CD4-positive, alpha-beta T cell treated with Interleukin-17A for 1 hour (primary cell): ENCODE measurements around the gene MAN1A2.

ENCODE experiments used
- DNase-seq: peaks from one replicate; pipeline ENCODE4 v3.0.0-alpha.2; 2020

Gene MAN1A2

DNA sequence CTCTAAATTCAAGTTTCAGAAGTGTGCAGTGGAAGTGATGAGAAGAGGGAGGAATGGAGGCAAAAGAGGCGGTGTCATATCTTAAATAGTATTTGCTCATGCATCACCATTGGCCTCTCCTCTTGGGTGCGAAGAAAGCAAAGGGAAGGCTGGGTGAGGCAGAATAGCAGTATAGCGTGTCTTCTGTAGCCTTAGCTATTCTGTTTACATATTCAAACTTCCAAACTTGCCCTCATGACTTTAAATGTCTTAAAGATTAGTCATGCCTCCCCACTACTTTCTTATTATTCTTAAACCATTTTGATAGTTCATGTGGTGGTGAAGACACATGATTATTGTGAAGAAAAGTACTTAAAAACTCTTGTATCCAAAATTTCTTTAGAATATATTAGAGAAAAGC, 134.0 kb downstream of the MAN1A2 start:
- no peak for DNase-seq

DNA sequence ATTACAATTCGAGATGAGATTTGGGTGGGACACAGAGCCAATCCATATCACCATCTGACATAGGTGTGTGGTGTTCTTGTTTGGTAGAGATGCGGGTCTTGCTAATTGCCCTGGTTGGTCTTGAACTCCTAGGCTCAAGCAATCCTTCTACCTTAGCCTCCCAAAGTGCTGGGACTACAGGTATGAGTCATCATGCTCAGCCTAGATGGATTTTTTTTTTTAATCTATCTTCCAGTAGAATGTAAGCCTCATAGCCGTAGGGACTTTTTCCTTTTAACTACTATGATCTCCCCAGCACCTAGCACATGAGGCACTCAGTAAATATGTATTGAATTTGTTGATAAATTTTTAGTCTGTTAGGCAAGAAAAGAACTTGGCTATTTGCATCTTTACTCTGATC, 144.0 kb downstream of the MAN1A2 start:
- no peak for DNase-seq

DNA sequence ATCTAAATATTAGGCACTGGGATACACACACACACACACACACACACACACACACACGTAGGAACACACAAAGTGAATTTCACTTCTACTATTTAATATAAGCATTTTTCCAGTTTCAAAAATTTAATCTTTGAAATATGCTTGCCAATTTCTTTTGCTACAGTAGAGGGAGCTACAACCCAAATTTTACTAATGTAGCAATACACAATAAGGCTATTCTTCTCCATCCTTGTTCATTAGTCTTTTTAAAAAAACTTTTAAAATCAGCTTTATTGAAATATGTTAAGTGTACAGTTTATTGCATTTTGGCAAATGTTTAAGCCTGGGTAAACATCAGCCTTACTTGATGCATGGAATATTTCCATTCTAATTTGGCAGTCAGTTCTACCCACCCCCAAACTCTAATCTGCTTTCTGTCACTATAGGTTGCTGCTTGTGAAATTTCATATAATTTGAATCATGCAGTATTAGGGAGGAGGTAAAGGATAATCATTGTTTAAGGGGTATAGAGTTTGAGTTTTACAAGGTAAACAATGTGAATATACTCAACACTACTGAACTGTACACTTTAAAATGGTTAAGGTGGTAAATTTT, 145.6 kb downstream of the MAN1A2 start:
- peak; percentile 43 for DNase-seq

DNA sequence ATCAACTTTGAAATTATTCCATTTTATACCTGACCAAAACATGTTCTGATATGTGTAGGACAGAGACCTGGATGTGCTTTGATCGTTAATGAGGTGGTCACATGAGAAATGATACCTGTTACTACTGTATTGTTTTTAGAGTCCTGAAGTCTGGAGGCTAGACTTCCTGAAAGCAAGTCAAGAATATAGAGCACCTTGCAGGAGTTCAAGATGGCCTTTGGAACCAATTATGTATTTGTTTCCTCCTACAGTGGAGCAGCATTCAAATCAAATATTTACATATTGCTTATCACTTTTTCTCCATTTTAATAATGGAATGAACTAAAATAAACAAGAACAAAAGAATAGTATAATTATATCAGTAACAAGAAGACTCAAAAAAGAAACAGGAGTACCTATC, 155.9 kb downstream of the MAN1A2 start:
- DNase-seq = no peak

DNA sequence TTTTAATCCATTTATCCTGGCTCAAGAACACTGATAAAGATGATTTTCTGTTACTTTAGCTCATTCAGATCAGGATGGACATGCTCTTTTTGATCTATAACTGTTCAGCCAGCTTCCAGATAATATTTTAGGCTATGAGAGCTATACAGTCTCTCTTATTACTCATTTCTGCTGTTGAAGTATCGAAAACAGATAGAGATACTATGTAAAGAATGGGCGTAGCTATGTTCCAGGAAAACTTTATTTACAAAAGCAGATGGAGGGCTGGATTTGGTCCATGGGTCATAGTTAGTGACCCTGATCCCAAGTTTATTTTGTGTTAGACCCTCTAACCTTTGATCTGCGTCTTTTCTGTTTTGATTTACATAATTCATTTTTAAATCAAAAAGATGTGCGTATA, 159.8 kb downstream of the MAN1A2 start:
- no peak for DNase-seq

DNA sequence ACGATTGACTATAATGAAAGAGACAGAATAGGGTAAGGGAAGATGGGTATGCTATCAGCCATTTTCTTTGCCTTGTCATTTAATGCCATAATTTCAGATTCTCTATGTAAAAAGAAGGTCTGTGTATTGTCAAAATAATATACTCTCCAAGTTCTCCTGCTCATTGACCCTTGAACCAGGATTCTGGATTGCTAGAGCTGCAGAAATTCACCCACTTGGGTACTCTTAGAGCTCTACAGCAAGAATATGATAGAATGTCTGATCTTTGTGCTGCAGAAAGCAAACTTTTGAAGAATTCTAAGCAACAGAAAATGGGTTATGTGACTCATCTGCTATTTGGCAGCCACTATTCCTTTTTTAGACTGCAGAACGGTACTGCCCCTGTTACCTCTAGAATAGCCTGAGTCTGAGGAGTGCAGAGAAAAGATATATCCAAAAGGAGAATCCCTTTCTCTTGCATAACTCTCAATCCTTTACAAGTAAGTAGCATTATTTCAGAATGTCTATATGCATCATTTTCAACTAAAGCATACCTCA, 160.4 kb downstream of the MAN1A2 start:
- DNase-seq = no peak

DNA sequence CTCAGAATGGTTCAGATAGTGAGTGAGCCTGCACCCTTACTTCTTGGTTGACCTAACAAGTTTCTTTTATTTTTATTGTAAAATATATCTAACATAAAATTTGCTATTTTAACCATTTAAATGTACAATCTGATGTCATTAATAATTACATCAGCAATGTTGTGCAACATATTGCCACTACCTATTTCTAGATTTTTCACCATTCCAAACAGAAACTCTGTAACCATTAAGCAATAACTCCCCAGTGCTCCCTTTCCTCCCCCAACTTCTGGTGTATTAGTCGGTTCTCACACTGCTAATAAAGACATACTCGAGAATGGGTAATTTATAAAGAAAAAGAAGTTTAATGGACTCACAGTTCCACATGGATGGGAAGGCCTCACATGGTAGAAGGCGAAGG, 162.4 kb downstream of the MAN1A2 start:
- DNase-seq = no peak

DNA sequence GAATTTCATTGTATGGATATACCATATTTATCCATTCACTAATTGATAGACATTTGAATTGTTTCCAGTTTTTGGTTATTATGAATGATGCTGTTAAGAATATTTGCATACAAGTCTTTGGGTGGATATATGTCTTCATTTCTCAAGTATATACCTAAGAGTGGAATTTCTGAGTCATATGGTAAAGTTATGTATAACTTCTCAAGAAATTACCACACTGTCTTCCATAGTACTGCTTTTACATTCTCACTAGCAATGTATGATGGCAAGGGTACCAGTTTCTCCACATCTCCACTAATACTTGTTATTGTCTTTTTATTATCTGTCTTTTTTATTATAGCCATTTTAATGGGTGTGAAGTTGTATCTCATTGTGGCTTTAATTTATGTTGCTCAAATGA, 164.0 kb downstream of the MAN1A2 start:
- DNase-seq = no peak

DNA sequence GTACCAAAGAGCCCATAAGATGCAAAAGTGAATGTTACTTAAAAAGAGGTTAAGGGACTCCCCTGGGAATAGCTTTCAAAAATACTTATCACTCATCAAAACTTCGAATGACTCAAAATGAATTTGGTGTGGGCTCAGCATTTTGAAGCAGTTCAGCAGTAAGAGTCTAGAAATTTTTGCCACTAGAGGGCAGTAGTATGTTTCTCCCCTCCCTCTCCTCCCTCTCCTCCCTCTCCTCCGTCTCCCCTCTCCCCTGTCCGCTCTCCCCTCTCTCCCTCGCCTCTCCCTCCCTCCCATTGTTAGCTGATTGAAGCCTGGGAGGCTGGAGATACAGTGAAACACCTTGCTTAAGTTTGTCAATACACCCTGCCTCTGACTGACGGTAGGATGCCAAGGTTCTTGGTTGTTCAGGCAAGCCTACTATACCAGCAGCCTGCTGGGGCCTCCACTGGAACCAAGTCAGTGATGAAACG, 167.8 kb downstream of the MAN1A2 start:
- peak; percentile 77 for DNase-seq

DNA sequence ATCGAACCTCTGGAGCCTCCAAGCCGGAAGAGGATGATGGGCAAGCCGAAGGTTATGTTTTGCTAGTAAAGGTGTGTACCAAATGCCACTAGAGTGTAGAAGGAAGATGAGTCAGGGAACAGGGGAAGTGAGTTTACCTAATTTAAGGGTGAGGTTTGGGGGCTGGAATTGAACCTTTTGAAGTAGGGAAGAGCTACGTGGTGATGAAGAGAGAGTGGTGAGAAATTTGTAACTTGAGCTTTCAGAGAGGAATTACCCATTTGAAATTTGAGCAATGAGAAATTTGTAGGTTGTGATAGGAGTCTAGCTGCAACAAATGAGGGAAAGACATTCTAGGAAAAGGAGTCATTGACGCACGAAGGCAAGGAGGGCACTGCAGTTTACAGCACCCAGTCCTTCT, 168.6 kb downstream of the MAN1A2 start:
- DNase-seq = no peak

DNA sequence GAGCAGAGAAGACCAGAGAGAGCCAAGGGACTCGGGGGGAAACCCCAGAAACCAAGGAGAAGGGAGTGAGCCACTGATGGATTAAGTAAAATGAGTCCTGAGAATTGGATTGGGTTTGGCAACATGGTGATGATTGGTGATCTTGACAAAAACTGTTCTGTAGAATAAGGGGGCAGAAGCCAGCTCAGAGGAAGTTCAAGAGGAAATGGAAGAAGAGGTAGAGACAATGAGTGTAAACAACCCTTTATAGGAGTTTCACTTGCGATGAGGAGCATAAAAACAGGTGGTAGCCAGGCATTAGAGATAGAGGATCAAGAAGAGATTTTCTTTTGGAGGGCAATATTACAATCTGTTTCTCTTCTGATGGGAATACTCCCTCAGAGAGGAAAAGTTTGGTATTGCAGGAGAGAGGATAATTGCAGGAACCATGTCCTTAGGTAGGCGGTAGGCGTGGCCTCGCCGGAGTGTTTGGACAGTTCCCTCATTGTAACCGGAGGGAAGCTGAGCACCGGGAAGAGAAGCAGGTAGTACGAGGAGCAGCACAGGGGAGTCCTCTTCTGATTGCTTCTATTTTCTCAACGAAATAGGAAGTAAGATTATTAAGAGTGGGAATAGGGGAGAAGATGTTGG, 170.2 kb downstream of the MAN1A2 start:
- DNase-seq = no peak

DNA sequence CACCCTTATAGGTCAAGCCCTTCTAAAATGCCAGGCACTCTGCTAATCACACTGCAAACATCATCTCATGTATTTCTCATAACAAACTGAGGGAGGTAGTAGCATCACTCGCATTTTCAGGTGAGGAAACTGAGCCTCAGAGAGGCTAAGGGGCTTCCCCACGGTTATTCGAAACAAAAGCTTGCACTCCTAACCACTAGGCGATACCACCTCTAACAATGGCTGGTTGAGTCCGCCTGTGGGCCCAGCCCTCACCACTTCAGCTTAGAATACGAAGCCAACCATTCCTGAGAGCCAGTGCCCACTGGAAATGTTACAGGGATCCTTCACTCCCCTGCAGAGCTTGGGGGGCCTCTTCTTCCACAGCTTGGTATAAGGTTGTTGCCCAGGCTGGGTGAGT, 173.3 kb downstream of the MAN1A2 start:
- DNase-seq = no peak

DNA sequence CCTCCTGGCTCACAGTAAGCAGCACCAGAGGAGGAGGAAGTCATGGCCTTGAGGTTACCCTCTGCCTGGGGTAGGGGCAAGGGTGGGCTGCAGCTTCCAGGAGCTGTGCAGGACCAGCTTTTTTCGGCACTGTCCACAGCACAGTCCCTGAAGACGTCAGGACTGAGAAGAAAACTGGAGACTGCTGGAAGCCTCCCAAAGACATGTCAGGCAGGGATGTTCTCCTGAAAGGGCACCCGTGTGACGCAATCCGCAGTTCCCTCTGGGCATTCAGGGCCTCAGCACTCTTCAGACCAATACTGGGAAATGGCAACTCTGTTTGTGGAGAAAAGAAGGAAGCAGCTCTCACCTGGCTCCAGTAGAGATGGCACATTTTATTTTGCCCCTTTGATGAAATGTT, 173.8 kb downstream of the MAN1A2 start:
- no peak for DNase-seq

DNA sequence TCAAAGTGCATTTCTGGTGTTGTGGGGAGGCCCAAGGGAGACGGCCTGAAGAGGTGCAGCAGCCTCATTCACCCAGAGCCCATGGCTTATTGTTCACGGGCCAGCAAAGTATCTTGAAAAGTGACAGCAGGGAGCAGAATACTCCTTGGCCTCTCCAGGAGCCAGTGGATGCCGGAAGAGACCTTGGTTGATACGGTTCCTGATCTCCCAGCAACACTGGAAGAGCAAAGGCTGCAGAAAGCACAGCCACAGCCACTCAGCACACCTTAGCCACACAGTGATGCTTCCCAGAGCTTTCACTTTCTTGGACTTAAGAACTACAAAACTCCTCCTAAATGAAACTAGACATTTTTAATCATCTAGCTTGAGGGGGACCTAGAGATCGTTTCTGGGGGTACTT, 174.3 kb downstream of the MAN1A2 start:
- no peak for DNase-seq

DNA sequence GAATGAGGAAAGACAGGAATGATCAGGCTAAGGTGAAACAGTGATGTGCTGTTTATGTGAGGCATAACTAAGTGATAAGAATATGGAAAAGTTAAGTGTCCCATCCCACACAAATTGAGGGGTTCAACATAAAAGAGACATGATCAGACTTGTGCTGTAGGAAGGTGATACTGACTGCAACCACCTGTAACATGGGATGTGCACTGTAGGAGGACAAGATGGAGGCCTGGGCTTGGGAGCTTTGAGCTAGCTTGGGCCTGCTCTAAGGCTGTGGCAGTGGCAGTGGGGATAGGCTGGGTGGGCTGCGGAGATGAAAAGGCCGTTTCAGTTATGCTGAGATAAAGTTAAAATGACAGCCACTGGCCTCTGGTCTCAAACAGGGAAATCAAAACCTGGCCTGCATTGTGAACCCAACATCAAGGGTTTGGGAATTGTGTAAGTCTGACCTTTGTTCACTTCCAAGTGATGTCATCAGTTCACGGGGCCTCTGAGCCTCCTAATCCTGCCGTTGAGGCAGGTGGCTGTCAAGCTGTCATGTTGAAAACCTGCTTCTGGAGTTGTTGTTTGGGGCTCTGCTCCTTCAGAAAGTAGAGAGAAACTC, 177.4 kb downstream of the MAN1A2 start:
- no peak for DNase-seq

DNA sequence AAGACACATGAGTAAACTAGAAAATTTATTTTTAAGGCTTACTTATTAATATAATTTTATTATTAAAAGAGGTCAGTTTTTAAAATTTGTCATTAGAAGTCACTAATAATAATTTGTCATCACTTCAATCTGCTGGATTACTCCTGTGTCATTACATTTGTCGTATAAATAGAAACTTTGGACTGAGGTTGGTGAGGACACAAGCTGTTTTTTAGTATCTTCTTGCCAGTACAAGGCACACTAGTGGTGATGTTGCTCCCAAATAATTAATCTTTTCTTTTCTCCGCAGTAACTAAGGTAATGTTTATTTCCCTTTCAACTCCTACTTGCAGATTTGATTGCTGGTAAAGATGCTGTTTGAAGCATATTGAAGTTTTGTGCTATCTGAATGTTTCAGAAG, 179.2 kb downstream of the MAN1A2 start:
- DNase-seq = no peak

DNA sequence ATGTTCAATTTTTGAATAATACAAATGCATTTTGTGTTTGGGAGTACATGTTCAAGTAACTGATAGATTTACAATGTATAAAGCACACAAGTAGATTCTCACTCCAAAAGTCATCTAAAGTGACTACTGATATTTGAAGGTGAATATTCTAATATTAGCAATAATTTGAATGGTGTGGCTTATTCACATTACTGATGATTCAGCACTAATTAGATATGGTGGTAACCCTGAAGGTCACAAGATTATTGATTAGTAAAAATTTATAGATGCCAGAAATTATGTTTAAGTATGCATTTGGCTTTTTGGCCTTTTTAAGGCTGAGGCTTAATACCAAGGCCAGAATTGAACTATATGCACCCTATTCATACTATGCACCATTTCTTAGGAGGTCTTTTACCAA, 186.2 kb downstream of the MAN1A2 start:
- DNase-seq = no peak

DNA sequence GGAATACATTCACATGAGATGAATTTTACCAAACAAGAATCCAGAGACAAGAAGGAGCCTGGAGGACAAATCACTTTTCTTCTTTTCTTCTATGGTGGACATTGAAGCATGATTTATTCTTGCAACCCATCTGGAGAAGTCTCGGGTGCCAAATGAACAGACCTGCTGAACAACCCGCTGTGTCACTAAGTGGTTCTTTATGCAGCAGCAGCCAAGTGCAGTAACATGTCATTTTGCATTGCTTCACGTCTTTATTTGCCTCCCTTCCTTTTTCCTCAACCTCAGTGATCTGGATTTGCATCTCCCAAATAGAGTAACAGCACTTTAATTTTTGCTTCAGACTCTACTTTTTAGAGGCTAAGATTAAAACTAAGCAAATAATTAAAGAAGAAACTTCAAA, 188.6 kb downstream of the MAN1A2 start:
- DNase-seq = no peak

DNA sequence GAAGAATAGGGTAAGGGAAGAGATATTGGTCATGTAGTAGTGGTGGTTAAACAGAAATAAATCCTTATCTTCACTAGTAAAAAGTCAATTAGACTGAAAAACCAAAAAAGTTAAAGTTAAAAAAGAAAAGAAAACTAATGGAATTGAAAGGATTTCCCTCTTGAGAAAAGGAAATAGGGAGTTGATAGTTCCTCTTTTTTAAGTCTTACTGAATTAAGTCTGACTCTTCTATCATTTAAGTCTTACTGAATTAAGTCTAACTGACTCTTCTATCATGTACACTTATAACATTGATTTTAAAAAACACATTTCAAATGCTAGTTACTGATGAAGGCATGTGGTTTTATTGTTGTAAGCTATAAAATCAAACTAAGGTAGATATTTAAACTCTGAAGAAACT, 189.1 kb downstream of the MAN1A2 start:
- DNase-seq = no peak

DNA sequence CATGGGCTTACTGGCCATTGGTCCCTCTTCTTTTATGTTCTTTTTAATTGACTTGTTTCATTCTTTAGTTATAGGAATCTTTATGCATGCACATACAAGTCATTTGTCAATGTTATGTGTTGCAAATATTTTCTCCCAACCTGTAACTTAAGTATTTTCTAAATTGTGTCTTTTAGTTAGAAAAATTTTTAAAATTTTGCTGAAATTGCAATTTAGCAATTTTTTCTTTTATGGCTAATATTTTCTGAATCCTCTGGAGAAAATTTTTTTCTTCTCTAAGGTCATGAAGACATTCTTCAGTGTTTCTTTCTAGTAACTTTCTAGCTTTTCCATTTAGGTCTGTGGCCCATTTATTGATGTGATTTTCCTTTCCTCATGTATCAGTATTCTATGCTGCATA, 189.7 kb downstream of the MAN1A2 start:
- DNase-seq = no peak

DNA sequence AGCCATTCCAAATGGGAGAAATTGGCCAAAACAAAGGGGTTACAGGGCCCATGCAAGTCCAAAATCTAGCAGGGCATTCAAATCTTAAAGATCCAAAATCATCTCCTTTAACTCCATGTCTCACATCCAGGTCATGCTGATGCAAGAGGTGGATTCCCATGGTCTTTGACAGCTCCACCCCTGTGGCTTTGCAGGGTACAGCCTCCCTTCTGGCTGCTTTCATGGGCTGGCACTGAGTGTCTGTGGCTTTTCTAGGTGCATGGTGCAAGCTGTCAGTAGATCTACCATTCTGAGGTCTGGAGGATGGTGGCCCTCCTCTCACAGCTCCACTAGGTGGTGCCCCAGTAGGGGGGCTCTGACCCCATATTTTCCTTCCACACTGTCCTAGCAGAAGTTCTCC, 191.2 kb downstream of the MAN1A2 start:
- DNase-seq = peak; percentile 23

DNA sequence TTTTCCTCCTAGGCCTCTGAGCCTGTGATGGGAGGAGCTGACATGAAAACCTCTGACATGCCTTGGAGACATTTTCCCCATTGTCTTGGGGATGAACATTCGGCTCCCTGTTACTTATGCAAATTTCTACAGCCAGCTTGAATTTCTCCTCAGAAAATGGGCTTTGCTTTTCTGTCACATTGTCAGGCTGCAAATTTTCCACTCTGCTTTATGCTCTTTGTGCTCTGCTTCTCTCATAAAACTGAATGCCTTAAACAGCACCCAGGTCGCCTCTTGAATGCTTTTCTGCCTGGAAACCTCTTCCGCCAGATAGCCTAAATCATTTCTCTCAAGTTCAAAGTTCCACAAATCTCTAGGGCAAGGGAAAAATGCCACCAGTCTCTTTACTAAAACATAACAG, 191.9 kb downstream of the MAN1A2 start:
- no peak for DNase-seq

DNA sequence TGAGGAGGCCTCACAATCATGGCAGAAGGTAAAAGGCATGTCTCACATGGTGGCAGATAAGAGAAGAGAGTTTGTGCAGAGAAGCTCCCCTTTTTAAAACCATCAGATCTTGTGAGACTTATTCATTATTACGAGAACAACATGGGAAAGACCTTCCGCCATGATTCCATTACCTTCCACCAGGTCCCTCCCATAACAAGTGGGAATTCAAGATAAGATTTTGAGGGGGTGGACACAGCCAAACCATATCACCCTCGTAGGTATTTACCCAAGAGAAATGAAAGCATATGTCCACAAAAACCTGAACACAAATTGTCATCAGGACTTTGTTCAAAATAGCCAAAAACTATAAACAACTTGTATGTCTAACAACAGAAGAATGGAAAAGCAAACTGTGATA, 192.7 kb downstream of the MAN1A2 start:
- no peak for DNase-seq

DNA sequence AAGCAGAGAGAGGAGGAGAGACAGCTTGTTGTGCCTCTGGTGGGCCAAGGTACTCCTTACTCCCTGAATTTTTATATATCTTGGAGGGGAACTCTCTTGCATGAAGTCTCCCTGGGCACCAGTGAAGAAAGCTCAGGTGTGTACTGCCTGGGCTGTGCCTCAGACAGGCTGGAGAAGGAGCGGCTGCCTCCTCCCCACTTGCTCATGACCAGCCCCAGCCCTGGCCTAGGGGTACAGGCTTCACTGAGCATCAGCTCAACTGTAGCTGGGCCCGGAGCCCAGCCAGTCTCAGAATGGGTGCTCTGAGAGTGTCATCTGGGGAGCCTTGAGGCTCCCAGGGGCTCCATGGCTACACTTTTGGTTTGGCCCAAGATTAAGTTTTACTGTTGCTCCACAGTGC, 193.8 kb downstream of the MAN1A2 start:
- no peak for DNase-seq

DNA sequence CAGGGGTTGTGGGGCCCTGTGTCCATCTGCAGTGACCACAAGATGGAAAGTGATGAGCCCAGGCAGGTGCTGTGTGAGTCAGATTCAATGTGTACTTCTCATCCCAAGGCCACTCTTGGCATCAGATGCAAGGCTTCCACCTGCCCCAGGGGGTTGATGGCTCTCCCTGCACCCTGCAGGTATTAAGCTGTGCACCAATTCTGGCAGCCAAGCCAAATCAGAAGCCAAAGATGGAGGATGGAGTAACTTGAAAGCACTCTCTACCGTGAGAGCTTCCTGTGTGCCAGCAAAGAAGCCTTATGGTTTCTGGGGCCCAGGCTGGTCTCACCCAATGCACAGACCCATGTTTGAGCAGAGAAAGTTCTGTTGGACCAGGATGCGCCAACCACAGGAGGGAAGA, 194.3 kb downstream of the MAN1A2 start:
- DNase-seq = no peak
